Prostate gland (tissue), 2 donors: ENCODE results near the gene PIK3CD. TPM values are rescaled to one million over a fixed set of nuclear protein-coding genes. Genes with fewer than 3 reads are reported as not detected.

Experiments
- DNase-seq: peaks from one replicate; pipeline ENCODE4 v3.0.0-alpha.2; 2019; ENCODE audit warnings: low spot score
- H3K27ac ChIP-seq, 2 donors: fragments of 200-600 bp; sonication (generic); 2 replicates each; pipeline ENCODE4 v1.5.1; 2017 to 2019
- H3K27me3 ChIP-seq: fragments of 200-600 bp; sonication (generic); replicated peaks from 2 replicates; pipeline ENCODE4 v1.5.1; 2019; ENCODE audit not compliant: insufficient read depth
- H3K36me3 ChIP-seq, 2 donors: fragments of 200-600 bp; sonication (generic); 1 replicate in 1 of 2; 2 replicates in 1 of 2; pipeline versions ENCODE4 v1.5.1 to v1.8.1; 2017 to 2019
- H3K4me1 ChIP-seq: fragments of 200-600 bp; sonication (generic); replicated peaks from 2 replicates; pipeline ENCODE4 v1.5.1; 2019
- H3K4me3 ChIP-seq, 2 donors: fragments of 200-600 bp; sonication (generic); 2 replicates each; pipeline ENCODE4 v1.5.1; 2017 to 2019
- H3K9me3 ChIP-seq: fragments of 200-600 bp; sonication (generic); 2 replicates; pipeline ENCODE4 v1.5.1; 2017
- POLR2A ChIP-seq: fragments of 450-650 bp; IDR thresholded peaks from one replicate; pipeline ENCODE4 v1.6.1; 2016; ENCODE audit warnings: antibody characterized with exemption, mild to moderate bottlenecking
- POLR2AphosphoS5 ChIP-seq: sonication (generic); formaldehyde crosslinking; IDR thresholded peaks from one replicate; pipeline ENCODE4 v1.6.1; 2017; ENCODE audit warnings: antibody characterized with exemption
- WGBS: methylation state at CpG from one replicate; pipeline ENCODE4 v1.1.5; 2018; 5-methylcytosine and 5-hydroxymethylcytosine counted together
- intact Hi-C: fragments of 100-400 bp; cut with DNase I; formaldehyde crosslinking; loops from one replicate; pipeline ENCODE4 v1.14.2; 2022
- total RNA-seq, 2 donors: library from RNA; depleted of rRNA; stranded (reverse); fragments of >200 nt; gene quantifications; one replicate each; pipeline ENCODE4 v1.1.0, GENCODE V29; 2016
- TF ChIP-seq, protein P1 (sequence below), 4 experiments: fragments of 200-600 bp in 2 of 4; fragments of 450-650 bp in 2 of 4; sonication (generic) in 2 of 4; IDR thresholded peaks; 1 replicate in 3 of 4; 2 replicates in 1 of 4; pipeline ENCODE4 v1.5.1; 2016 to 2019; ENCODE audit warnings: antibody characterized with exemption in 4 of 4, mild to moderate bottlenecking in 2 of 4, moderate library complexity in 2 of 4

Gene PIK3CD
- total RNA-seq, 2 donors from 2014 or later: 5.3 to 12.9 TPM

DNA sequence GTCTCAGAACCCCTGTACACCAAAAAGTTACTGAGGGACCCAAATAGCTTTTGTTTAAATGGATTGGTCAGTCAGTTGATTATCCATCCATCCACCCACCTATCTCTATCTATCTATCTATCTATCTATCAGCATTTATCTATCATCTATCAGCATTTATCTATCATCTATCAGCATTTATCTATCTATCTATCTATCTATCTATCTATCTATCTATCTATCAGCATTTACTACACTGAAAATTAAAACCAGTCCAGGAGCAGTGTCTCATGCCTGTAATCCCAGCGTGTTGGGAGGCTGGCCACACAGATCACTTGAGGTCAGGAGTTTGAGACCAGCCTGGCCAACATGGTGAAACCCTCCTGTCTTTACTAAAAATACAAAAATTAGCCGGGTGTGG, 125.2 kb downstream of the PIK3CD start:
- no peaks in the 10 kb centered on the region for H3K9me3 ChIP-seq

More for the DNA sequence above, 125.2 kb downstream of the PIK3CD start:
- Histone ChIP-seq H3K36me3 (peaks cover 0 to 4% of the 10 kb centered on the region in 2 donors), H3K27ac (no peak overlapping the region), H3K4me1 (no peaks in the 10 kb centered on the region), H3K27me3 (no peaks in the 10 kb centered on the region), H3K4me3 (no peak overlapping the region)
- intact Hi-C loops: no loop called here
- 98% methylated on average over 2 of the region's 2 CpGs for WGBS
- no peak for DNase-seq
- TF ChIP-seq, protein P1, sequence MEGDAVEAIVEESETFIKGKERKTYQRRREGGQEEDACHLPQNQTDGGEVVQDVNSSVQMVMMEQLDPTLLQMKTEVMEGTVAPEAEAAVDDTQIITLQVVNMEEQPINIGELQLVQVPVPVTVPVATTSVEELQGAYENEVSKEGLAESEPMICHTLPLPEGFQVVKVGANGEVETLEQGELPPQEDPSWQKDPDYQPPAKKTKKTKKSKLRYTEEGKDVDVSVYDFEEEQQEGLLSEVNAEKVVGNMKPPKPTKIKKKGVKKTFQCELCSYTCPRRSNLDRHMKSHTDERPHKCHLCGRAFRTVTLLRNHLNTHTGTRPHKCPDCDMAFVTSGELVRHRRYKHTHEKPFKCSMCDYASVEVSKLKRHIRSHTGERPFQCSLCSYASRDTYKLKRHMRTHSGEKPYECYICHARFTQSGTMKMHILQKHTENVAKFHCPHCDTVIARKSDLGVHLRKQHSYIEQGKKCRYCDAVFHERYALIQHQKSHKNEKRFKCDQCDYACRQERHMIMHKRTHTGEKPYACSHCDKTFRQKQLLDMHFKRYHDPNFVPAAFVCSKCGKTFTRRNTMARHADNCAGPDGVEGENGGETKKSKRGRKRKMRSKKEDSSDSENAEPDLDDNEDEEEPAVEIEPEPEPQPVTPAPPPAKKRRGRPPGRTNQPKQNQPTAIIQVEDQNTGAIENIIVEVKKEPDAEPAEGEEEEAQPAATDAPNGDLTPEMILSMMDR (IDR thresholded peaks at IDR 0.05): no peak
- TF ChIP-seq POLR2A: no peak
- no peak for TF ChIP-seq POLR2AphosphoS5

Other genes starting within 250 kb of the PIK3CD start
- 10 to 100 TPM; 10.7 to 11.9 TPM for gene SLC25A33, start 112.3 kb upstream of the PIK3CD start, total RNA-seq
- 10 to 100 TPM in 1 of 2 donors, 1 to 10 TPM in 1; 9.6 to 27.9 TPM for gene TMEM201, start 62.8 kb upstream of the PIK3CD start, total RNA-seq
- gene CLSTN1, start 172.2 kb downstream of the PIK3CD start, total RNA-seq: 100 to 1,000 TPM; 133 to 230 TPM